GM23248 (cell line): Measurements from ENCODE around the gene STRIP2.

Experiments
- EZH2 ChIP-seq: fragments of 200-600 bp; sonication (generic); IDR thresholded peaks from 2 replicates; pipeline ENCODE4 v1.6.1; 2018; ENCODE audit warnings: antibody characterized with exemption, mild to moderate bottlenecking; ENCODE audit not compliant: insufficient read depth, poor library complexity, severe bottlenecking
- EZH2phosphoT487 ChIP-seq: fragments of 200-600 bp; sonication (generic); IDR thresholded peaks from 2 replicates; pipeline ENCODE4 v1.6.1; 2018; ENCODE audit warnings: antibody characterized with exemption, moderate library complexity, mild to moderate bottlenecking, low read depth; ENCODE audit not compliant: insufficient read depth

DNA sequence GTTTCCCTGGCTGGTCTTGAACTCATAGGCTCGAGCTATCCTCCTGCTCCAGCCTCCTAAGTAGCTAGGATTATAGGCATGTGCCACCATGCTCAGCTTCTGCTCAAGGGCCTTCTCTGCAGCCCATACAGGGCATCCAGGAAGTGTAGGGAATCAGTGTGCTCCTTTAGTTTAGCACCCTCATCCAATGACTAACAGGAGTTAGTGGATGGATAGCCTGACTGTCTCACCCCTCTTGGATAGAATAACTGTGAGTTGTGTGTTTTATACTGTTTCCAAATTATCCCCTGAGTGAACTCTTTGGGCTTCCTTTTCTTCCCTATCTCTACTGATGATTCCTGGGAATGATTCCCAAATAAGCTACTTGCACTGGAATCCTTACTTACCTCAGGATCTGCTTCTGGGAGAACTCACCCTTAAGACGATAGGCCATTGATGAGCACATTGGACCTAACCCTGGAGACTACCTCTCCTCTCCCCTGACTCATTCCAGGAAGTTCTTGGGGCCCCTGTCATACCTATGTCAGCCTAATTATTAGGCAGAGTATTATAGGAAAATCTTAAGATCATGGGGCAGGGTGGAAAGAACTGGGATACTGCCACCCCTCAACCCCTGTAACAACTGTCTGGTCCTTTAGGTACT lies 18.5 kb downstream of the STRIP2 start:
- TF ChIP-seq EZH2 (no peak), EZH2phosphoT487 (no peak)
